GM03348 (cell line): ENCODE data around the gene TAS2R40.
"Not testable (repeated sequence)": the region's sequence is repeated elsewhere in the genome, so short reads cannot be mapped to it uniquely, and the experiment has no call there.

ENCODE experiments used
- DNase-seq: peaks from one replicate; pipeline ENCODE4 v3.0.0; 2012; ENCODE audit warnings: low spot score

The TAS2R40 gene

GRCh38 chr7:143252006-143252405, 30.2 kb downstream of the TAS2R40 start:
- no peak for DNase-seq

DNA sequence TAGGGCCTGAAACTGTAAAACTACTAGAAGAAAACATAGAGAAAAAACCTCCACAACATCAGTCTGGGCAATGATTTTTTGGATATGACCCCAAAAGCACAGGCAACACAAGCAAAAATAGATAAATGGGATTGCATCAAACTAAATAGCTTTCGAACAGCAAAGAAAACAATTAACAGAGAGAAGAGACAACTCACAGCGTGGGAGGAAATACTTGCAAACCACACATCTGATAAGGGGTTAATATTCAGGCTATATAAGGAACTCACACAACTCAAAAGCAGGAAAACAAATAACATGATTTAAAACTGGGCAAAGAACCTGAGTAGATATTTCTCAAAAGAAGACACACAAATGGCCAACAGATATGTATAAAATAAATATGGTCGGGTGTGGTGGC, 33.7 kb downstream of the TAS2R40 start:
- DNase-seq, result no peak

GRCh38 chr7:143256325-143256724, 34.5 kb downstream of the TAS2R40 start:
- DNase-seq, result no peak

GRCh38 chr7:143256932-143257331, 35.1 kb downstream of the TAS2R40 start:
- no peak for DNase-seq

DNA sequence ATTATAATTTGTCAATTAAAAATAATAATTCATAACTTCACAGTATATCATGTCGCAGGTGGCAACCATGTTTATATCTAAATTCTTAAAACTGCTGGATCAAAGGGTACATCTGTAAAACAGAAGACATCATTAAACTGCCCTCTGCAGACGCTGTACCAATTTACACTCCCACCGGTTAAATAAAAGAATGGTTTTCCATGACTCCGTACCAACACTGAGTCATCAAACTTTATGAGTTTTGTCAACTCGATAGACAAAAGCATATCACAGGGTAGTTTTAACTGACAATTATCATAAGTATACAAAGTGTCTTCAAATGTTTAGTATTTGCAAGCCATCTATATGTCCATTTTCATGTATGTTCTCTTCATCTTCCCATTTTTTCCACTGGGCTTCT, 35.7 kb downstream of the TAS2R40 start:
- DNase-seq, result no peak

GRCh38 chr7:143258831-143259230, 37.0 kb downstream of the TAS2R40 start:
- DNase-seq, result no peak

DNA sequence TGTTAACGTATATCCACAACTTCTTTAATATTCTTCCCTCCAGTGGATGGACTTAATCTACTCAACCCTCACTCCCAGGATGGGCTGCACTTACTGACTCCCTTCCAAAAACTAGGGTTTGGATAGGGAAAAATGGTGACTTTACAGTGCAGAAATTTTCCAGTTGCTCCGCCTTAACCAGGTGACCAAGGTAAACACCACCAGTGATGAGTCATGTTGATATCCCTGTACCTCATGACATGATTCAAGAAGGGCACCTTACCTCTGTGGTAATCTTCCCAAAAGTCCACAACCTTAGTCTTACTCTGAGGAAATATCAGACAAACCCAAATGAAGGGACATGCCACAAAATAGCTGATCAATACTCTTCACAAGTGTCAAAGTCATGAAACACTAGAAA, 37.9 kb downstream of the TAS2R40 start:
- DNase-seq, result no peak

GRCh38 chr7:143261901-143262300, 40.1 kb downstream of the TAS2R40 start:
- no peak for DNase-seq

DNA sequence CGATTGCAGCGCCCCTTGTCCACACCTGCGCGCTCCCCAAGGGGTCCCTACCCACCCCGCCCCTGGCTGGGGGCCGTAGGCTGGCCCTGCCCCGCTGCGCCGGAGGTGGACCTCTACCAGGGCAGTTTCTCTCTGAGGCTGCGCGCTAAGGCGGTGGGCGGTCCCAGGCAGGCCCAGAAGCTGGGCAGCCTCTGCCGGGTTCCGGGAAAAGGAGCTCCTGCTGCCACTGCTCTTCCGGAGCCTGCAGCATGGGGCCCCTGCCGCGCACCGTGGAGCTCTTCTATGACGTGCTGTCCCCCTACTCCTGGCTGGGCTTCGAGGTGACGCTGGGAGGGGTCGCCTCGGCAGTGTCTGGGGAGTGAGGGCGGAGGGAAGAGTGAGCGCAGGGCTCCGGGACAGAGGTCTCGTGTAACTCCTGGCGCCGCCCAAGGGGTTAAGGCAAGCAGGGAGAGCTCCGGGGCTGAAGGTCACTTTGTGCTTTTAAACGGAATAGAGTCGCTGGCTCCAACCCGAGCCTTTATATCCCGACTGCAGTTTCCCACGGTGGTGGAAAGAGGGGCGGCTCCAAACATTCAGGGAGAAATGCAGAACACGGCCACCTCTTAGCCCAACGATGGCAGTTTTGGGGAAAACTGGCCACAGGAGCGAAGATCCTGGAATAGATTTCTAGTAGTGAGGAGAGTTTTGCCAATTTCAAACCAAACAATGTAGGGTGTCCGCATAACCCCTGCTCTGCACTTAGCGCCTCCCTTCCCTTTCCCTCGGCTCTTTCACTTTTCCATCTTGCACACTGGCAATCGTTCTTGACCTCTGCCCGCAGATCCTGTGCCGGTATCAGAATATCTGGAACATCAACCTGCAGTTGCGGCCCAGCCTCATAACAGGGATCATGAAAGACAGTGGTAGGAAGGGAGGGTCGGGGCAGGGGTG, 41.7 kb downstream of the TAS2R40 start, which contains the start of gene GSTK1:
TSS of gene GSTK1 (plus strand) at position 176 of the 930 bp plus-strand sequence. CDS start at position 249, 73 bp downstream.
- DNase-seq, result peak; percentile 95

DNA sequence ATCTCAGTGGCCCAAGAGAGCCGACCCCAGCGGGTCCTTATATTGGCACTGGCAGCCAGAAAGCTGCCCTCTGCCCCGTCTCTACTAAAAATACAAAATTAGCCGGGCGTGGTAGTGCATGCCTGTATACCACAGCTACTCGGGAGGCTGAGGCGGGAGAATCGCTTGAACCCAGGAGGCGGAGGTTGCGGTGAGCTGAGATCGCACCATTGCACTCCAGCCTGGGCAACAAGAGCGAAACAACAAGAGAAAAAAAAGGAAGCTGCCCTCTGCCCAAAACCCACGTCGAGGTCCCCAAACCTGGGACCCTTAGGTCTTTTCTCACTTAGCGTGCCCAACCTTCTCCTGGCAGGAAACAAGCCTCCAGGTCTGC, 42.3 kb downstream of the TAS2R40 start:
- not testable (repeated sequence) for DNase-seq

- no peak for DNase-seq
These were observed 43.3 kb downstream of the TAS2R40 start for GRCh38 chr7:143265017-143265693.

GRCh38 chr7:143269251-143269650, 47.4 kb downstream of the TAS2R40 start:
- DNase-seq, result no peak

DNA sequence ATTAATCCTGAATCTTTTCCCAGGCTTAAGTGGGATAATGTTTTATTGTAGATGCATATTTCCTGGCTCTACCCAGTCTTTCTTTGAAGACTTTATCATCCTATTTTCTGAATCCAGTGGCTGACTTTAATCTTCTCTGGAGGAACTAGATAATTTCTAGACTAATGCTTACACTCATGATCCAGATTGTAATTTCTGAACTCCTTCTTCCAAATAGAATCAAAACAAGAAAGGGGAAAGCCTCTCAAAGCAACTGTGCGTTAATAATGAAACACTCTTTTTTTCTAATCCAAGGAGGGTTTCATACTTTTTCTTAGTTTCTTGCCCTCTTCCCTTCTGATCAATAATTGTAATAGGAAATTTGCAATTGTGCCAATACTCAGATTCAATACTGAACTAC, 49.4 kb downstream of the TAS2R40 start:
- no peak for DNase-seq
